Heart right ventricle (tissue), 16 donors: ENCODE results near the gene ITPR2. TPM values are rescaled to one million over a fixed set of nuclear protein-coding genes. Genes with fewer than 3 reads are reported as not detected.

Source experiments
- ATAC-seq, 8 donors: fragments of 200-7000 bp; cut with Tn5 transposase; one replicate each; pipeline ENCODE4 v1.9.1; 2020; ENCODE audit warnings: mild to moderate bottlenecking in 8 of 8, moderate library complexity in 8 of 8, moderate number of reproducible peaks in 1 of 8
- DNase-seq, 2 donors: peaks; one replicate each; pipeline ENCODE4 v3.0.0-alpha.2; 2020
- H3K27ac ChIP-seq, 10 donors: fragments of 200-600 bp; sonication (generic) in 2 of 10; one replicate each; pipeline versions ENCODE4 v1.5.0 to v1.8.0; 2020 to 2022; ENCODE audit warnings: mild to moderate bottlenecking in 3 of 10
- H3K27me3 ChIP-seq, 7 donors: fragments of 200-600 bp; one replicate each; pipeline ENCODE4 v1.8.0; 2021 to 2022; ENCODE audit warnings: mild to moderate bottlenecking in 2 of 7
- H3K36me3 ChIP-seq, 9 donors: fragments of 200-600 bp; sonication (generic) in 1 of 9; one replicate each; pipeline versions ENCODE4 v1.5.0 to v1.8.0; 2020 to 2022; ENCODE audit warnings: mild to moderate bottlenecking in 2 of 9
- H3K4me1 ChIP-seq, 9 donors: fragments of 200-600 bp; sonication (generic) in 1 of 9; one replicate each; pipeline versions ENCODE4 v1.5.0 to v1.8.0; 2020 to 2022; ENCODE audit warnings: mild to moderate bottlenecking in 4 of 9
- H3K4me3 ChIP-seq, 10 donors: fragments of 200-600 bp; sonication (generic) in 2 of 10; one replicate each; pipeline versions ENCODE4 v1.5.0 to v1.8.0; 2020 to 2022; ENCODE audit warnings: mild to moderate bottlenecking in 7 of 10, moderate library complexity in 2 of 10
- H3K9me3 ChIP-seq, 11 donors: fragments of 200-600 bp in 10 of 11; sonication (generic) in 2 of 11; one replicate each; pipeline versions ENCODE4 v1.5.0 to v1.8.0; 2013 to 2022; ENCODE audit warnings: mild to moderate bottlenecking in 2 of 11, control low read depth in 1 of 11, moderate library complexity in 1 of 11
- WGBS, 2 donors: extraction: QIAGEN DNeasy Blood & Tissue Kit; methylation state at CpG; one replicate each; pipeline ENCODE4 v1.1.7; 2013; ENCODE audit warnings: inconsistent platforms in 1 of 2; 5-methylcytosine and 5-hydroxymethylcytosine counted together
- intact Hi-C, 10 donors: fragments of 100-400 bp; cut with DNase I; formaldehyde crosslinking; loops; one replicate each; pipeline versions ENCODE4 v1.11.1 to v1.14.2; 2022
- polyA plus RNA-seq, 2 donors: library from polyadenylated mRNA; stranded (reverse); fragments of 200-250 nt; gene quantifications; one replicate each; pipeline ENCODE4 v1.2.3, GENCODE V29; 2013
- total RNA-seq, 10 donors: library from RNA; stranded (reverse); fragmentation: NEBNext Ultra II Directional in 3 of 10; extraction: Animal tissue kit (Norgen Biotek cat#: 25700) in 3 of 10; gene quantifications; one replicate each; pipeline versions ENCODE4 v1.2.1 to v1.2.4, GENCODE V29; 2021 to 2023
- TF ChIP-seq, protein P1 (sequence below), 9 donors: fragments of 200-600 bp; sonication (generic) in 2 of 9; IDR thresholded peaks; one replicate each; pipeline versions ENCODE4 v1.5.0 to v1.8.0; 2021 to 2022; ENCODE audit warnings: antibody characterized with exemption in 9 of 9, mild to moderate bottlenecking in 5 of 9, moderate library complexity in 1 of 9
- donor health status: Arrhythmogenic right ventricular cardiomyopathy.
- donor health status: ischemic (EF 13 %, LVEDD 7.1; RV severe dilation, severe dysfunction).
- donor health status: healthy with polysubstance abuse.
- donor health status: DM: no; HTN: yes; CAD: no.
- donor health status: DM: no; HTN: no; CAD: no.
- donor health status: ischemic (EF 25% LVEDD 6.9; RV normal size, moderate dysfunction).
- donor health status: ischemic (EF 25% LVEDD 5.7; RV mildly dilated, moderate dysfunction).
- donor health status: healthy.
- donor health status: DM: yes; HTN: yes; CAD: no.
- donor health status: Ischemic cardiomyopathy.
- donor health status: ischemic (EF 35%, LVEDD 5.7; RV mildly dilated, moderate dysfunction).
- donor health status: nonischemic (EF 11% LVEDD 7.7; RV severe dilation, severe dysfunction).
- donor health status: DM: yes; HTN: yes; CAD: no.
- donor health status: PGD.
- donor health status: ischemic (EF 29% LVEDD 5.4; RV normal size, mild dysfunction).
- donor health status: nonischemic (EF 23%, LVEDD 6.1; RV moderate dilation, normal function).

The ITPR2 gene
- total and polyA plus RNA-seq, 12 donors: 2.0 to 18.9 (median 14.3) TPM

DNA sequence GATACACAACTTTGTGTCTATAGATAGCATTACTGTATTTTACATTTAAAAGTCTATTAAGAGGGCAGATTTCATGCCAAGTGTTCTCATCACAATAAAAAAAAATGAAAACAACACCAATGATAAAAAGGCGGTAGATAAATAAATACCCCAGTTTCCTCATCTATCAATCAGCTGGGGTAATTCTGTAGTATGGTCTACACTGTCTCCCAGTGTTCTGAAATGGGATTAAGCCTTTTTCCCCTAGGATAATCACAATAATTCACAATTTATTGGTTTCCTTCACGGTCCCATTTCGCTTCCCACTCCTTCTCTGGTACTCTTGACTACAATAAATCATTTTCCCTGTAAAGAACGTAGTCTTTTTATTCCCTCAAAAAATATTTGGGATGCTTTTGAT is 523.4 kb downstream of the ITPR2 start:
- Histone ChIP-seq H3K9me3 (peaks cover 0 to 46% (median 6%) of the 10 kb centered on the region in 11 donors), H3K4me1 (no peaks in the 10 kb centered on the region), H3K27ac (no peak overlapping the region), H3K36me3 (no peaks in the 10 kb centered on the region), H3K4me3 (no peak overlapping the region), H3K27me3 (no peaks in the 10 kb centered on the region)
- TF ChIP-seq, protein P1, sequence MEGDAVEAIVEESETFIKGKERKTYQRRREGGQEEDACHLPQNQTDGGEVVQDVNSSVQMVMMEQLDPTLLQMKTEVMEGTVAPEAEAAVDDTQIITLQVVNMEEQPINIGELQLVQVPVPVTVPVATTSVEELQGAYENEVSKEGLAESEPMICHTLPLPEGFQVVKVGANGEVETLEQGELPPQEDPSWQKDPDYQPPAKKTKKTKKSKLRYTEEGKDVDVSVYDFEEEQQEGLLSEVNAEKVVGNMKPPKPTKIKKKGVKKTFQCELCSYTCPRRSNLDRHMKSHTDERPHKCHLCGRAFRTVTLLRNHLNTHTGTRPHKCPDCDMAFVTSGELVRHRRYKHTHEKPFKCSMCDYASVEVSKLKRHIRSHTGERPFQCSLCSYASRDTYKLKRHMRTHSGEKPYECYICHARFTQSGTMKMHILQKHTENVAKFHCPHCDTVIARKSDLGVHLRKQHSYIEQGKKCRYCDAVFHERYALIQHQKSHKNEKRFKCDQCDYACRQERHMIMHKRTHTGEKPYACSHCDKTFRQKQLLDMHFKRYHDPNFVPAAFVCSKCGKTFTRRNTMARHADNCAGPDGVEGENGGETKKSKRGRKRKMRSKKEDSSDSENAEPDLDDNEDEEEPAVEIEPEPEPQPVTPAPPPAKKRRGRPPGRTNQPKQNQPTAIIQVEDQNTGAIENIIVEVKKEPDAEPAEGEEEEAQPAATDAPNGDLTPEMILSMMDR (IDR thresholded peaks at IDR 0.05): peak in 2 of 9 donors; percentile 10 to 11
- intact Hi-C loops: no loop called here
- WGBS, 2 donors: 58 to 67% methylated on average over 4 of the region's 4 CpGs
- ATAC-seq (no peak), DNase-seq (no peak)

DNA sequence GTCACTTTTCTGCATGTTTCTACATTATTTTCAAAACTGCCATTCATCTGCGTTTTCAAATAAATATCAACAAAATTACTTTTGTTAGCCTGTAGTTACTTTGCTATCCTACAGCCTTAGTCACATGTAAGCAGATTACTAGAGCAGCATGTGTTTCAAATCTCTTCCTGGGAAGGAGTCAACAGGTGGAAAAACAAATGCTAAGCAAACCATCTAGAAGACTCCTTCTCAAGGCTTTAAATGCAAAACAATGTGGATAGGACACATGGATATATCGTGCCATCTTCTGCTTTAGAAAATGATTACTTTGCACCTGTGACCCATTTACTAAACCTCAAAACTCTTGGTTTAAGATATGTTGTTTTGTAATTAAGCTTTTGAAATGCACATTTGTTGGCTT is 528.7 kb downstream of the ITPR2 start:
- Histone ChIP-seq H3K36me3 (no peaks in the 10 kb centered on the region), H3K27me3 (no peaks in the 10 kb centered on the region), H3K4me1 (peaks cover 0 to 7% (median 4%) of the 10 kb centered on the region in 9 donors), H3K9me3 (peaks cover 0 to 13% (median 0%) of the 10 kb centered on the region in 11 donors), H3K27ac (no peak overlapping the region), H3K4me3 (no peak overlapping the region)
- intact Hi-C loops: no loop called here
- TF ChIP-seq, protein P1 (IDR thresholded peaks at IDR 0.05): no peak
- no peak for DNase-seq
- WGBS, 2 donors: 91 to 93% methylated on average over 2 of the region's 2 CpGs
- no peak for ATAC-seq

DNA sequence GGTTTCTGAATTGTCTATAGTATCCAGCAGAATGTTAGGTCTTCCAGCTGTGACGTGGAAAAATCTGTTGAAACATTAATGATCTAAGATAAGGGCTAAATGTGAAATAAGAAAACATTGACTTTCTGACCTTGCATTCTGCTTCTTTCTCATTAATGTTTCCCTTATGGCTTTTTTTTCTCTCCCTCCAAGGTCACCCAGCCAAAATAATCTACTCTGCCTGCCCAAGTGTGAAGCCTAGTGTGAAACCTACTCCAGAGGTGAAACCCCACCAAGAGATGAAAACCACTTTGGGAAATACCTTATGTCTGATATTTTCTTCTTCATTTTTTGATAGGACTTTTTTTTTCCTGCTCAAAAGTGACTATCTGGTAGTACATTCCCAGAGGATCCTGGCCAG is 529.6 kb downstream of the ITPR2 start:
- Histone ChIP-seq H3K9me3 (peaks cover 0 to 13% (median 0%) of the 10 kb centered on the region in 11 donors), H3K36me3 (no peaks in the 10 kb centered on the region), H3K4me1 (peaks cover 0 to 14% (median 12%) of the 10 kb centered on the region in 9 donors), H3K27me3 (no peaks in the 10 kb centered on the region), H3K4me3 (no peak overlapping the region), H3K27ac (no peak overlapping the region)
- ATAC-seq (no peak), DNase-seq (no peak)
- intact Hi-C loops: no loop called here
- WGBS, 2 donors: 74% methylated on average over 1 of the region's 1 CpG
- TF ChIP-seq, protein P1 (IDR thresholded peaks at IDR 0.05): no peak

DNA sequence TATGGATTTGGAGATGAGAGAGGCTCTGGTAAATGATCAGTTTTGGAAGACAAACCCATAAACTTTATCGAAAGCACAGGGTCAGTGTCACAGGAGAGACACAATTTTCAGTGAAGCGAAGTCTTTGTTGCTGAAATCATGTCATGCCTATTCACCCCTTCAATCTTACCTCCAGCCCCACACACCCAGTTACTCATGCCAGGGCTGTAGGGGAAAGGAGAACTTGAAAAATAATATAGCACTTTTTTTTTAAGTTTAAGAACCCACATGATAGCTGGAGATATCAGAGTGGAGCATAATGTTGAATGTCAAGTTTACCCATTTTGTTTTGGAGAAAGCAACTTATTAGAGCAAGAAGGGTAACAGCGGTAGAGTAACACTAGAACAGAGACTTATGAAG is 530.2 kb downstream of the ITPR2 start:
- Histone ChIP-seq H3K27ac (no peak overlapping the region), H3K36me3 (no peaks in the 10 kb centered on the region), H3K4me1 (peaks cover 0 to 21% (median 18%) of the 10 kb centered on the region in 9 donors), H3K9me3 (peaks cover 0 to 7% (median 0%) of the 10 kb centered on the region in 11 donors), H3K27me3 (no peaks in the 10 kb centered on the region), H3K4me3 (no peak overlapping the region)
- intact Hi-C loops: no loop called here
- ATAC-seq (no peak), DNase-seq (no peak)
- TF ChIP-seq, protein P1 (IDR thresholded peaks at IDR 0.05): no peak
- 95 to 100% methylated on average over 3 of the region's 3 CpGs for WGBS, 2 donors
